Jurkat, Clone E6-1 (cell line): Measurements from ENCODE around the gene ENDOD1.
"Not testable (repeated sequence)": the region's sequence is repeated elsewhere in the genome, so short reads cannot be mapped to it uniquely, and the experiment has no call there.

Experiments
- DNase-seq: peaks from one replicate; pipeline ENCODE4 v3.0.0-alpha.2; 2011; ENCODE audit warnings: low read depth, low spot score
- H3K4me3 ChIP-seq: 2 replicates; pipeline ENCODE4 v1.5.1; 2011; ENCODE audit warnings: mild to moderate bottlenecking, low read length, control low read depth, moderate library complexity

Gene ENDOD1

DNA sequence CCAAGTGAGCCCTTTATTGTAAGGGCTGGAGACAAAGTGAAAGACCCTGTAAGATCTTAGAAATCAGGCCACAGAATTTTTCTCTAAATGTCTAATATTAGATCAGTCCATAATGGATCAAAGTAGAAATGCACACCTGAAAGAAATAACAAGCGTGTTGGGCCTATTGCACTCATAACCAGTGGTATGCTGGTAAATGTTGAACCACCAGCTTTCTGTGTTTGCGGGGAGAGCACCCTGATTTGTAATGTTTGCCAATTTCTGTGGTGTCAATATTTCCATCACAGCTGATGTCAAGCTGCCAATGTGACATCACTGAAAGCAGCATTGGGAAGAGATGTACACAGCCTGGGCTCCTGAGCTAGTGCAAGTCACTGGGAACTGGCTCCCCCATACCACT, 46.2 kb downstream of the ENDOD1 start:
- H3K4me3 ChIP-seq = no peak overlapping the region
- no peak for DNase-seq

- H3K4me3 ChIP-seq, DNase-seq: not testable (repeated sequence)
Measured at GRCh38 chr11:95136747-95137146, 47.1 kb downstream of the ENDOD1 start.

DNA sequence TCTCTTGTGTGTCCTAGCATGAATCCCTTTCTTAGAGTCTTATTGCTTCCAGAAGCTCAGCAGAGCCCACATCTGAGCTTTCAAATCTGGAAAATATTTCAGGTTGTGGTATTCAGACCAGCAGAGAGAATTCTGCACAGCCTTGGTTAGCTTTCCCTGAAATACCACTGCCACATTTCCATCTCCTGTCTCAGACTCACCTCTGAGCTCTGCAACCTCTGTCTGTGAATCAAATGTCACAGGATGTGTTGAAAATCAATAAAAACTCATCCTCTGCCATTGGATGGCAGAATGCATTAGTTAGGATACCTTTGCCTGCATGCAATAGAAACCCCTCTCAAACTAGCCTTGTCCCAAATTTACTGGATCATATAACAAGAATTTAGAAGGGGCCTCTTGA, 47.7 kb downstream of the ENDOD1 start:
- no peak overlapping the region for H3K4me3 ChIP-seq
- no peak for DNase-seq

- DNase-seq = no peak
- H3K4me3 ChIP-seq = no peak overlapping the region
Measured at GRCh38 chr11:95138448-95138847, 48.8 kb downstream of the ENDOD1 start.

GRCh38 chr11:95140397-95141033, 50.9 kb downstream of the ENDOD1 start:
- DNase-seq = no peak
- no peak overlapping the region for H3K4me3 ChIP-seq

DNA sequence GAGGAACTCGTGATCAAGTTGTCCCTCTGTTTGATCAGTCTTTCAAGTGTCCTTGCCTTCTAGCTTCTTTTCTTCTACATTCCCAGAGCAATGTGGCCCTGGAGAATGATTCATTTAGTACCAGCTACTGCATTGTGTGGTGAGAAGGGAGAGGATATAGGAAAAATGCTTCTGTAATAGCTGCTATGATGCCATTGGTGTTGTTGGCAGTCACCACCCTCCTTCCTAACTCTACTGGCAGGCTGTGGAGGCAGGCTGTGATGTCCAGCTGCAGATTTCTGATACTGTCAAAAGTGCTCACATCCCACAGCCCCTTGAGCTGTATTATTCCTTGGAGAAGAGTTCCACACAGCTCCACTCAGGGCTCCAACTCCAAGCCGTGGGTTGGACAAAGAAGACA, 52.8 kb downstream of the ENDOD1 start:
- H3K4me3 ChIP-seq = no peak overlapping the region
- DNase-seq = no peak

GRCh38 chr11:95143106-95143681, 53.5 kb downstream of the ENDOD1 start:
- H3K4me3 ChIP-seq = no peak overlapping the region
- DNase-seq = no peak

DNA sequence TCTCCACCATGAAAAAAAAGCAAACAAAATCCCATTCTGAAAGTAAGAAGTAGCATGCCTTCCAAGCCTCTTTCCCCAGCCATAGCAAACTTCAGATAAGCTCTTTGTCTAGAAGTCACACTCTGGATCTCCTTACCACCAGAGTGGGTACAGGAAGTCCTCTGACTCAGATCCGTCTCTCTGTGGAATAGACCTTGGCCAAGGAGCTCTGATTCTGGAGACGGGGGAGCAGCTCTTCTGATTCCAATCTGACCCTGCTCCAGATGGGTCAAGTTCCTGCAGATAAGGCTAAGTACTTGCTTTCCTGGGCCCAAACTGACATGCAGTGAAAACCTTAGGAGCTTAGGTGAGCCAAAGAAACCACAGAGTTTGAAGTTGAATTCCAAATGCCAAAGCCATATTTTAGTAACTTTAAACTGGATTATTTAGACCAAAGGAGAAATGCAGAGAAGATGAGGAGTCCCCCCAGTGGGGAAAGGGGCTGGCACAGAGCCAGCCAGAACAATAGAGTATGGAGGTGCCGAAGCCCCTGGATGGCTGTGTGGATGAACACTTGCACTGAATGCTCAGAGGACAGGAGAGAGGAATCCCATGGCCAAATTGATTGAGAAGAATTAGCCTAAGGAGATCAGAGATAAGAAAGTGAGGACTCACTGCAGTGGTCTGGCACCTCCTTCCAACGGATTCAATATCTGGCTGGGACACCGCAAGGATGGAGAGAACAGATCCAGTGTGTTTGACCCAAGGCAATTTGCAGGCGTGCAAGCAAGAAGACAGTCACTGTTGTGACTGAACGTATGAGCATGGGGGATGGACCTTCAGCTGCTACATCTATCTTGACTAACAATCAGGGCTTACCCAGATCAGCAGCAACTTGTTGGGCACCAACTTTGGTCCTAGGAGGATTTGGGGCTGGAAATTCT, 54.9 kb downstream of the ENDOD1 start:
- no peak for DNase-seq

GRCh38 chr11:95145430-95146060, 55.9 kb downstream of the ENDOD1 start:
- DNase-seq = no peak
- no peak overlapping the region for H3K4me3 ChIP-seq

More for the DNA sequence above, 54.9 kb downstream of the ENDOD1 start:
- no peak overlapping the region for H3K4me3 ChIP-seq

DNA sequence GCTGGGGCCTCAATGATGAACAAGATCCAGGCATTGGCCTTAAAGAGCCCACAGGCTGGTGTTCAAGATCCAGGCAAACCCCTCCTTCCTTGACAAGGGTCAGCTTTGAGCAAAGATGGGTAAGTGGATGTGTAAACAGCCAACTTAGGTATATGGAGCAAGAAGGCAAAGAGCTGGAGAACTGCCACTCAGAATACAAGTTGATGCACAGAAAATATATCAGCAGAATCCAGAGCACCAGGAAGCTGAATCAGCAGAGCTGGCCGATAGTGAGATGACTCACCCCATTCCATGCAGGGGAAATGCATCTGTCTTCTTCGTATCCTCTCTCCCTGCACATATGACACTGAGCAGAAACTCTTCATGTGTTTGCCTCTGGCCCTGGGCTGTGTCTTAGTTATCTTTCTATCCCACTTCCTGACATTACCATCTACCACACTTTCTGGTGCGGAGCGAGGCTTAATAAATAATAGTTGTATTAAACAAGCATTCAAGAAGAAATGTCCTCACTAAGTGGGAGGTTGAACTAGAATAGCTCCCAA, 57.8 kb downstream of the ENDOD1 start:
- DNase-seq = no peak
- H3K4me3 ChIP-seq = no peak overlapping the region

GRCh38 chr11:95148406-95148805, 58.8 kb downstream of the ENDOD1 start:
- no peak overlapping the region for H3K4me3 ChIP-seq
- no peak for DNase-seq

GRCh38 chr11:95148938-95149337, 59.3 kb downstream of the ENDOD1 start:
- no peak for DNase-seq

DNA sequence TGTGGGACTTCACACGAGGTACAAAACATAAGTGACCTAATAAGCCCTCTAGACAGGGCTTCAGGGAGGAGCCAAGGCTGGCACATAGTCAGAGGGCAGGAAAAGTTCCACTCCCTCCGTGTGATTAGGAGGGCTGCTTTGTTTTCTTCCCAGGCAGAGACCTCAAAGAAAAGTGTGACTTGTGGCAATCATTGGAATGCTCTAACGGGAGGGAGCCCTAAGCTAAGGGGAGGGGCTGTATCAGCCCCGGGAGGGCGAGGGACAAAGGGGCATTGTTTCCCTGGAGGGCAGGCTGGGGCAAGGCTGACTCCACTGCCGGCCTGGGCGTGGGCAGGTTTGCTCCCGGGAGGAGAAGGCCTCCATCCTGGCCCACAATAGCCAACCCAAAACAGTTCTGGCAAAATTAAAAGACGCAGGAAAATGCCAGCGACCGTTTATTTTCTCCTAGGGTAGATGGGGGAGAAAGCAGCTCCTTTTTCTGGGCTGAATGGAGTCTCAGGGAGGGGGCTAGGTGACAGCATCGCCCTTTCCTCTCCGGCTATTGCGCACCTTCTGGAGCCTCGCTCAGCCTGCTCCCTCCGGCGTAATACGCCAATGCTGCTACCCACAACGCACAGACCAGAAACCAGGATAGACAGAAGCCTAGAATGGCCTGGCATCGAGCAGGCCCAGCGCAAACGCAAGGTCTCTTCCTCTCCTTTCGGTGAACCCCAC, 60.2 kb downstream of the ENDOD1 start:
- no peak for DNase-seq
- H3K4me3 ChIP-seq = no peak overlapping the region

More at GRCh38 chr11:95148938-95149337, 59.3 kb downstream of the ENDOD1 start:
- H3K4me3 ChIP-seq = no peak overlapping the region

- peak; percentile 81 for DNase-seq
- no peak overlapping the region for H3K4me3 ChIP-seq
Measured at GRCh38 chr11:95150956-95151684, 61.5 kb downstream of the ENDOD1 start.

DNA sequence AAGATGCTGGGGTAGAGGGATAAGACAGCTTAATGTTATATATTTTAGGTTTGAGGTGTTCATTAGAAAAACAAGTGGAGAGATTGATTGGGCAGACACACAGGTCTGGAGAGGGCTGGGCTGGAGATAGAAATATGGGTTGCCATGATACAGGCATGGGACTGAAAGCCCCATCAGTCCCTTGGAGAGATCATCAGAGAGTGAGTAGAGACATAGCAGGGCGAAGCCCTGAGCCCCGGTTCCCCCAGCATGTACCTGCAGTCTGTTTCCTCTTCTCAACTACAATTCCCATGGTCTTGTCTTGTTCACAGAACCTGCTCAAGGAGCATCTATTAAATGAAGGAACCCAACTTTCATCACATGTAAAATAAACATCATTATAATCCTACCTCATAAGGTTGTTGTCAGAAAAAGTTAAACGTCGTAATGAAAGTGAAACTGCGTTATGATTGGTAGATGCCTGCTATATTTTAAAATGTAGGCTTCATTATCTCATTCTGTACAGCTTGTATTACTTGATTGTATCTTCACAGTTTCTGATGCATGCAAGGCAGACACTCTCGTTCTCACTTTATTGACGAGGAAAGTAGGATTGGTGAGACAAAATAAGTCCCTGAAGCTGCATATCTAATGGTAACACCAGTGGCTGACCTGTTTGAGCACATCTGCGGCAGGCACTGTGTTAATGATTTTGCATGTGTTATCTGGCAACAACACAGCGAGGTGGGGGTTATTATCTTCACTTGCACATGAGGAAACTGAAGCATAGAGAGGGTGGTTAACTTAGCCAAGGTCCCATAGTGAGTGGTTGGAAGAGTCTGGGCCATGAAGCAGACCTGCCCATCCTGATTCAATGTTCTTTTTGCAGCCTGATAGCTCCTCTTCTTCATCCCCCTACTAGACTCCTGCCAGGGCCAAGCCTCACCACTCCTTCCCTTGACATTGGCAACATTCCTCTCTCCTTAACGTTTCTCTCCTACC, 63.5 kb downstream of the ENDOD1 start:
- no peak overlapping the region for H3K4me3 ChIP-seq
- no peak for DNase-seq

DNA sequence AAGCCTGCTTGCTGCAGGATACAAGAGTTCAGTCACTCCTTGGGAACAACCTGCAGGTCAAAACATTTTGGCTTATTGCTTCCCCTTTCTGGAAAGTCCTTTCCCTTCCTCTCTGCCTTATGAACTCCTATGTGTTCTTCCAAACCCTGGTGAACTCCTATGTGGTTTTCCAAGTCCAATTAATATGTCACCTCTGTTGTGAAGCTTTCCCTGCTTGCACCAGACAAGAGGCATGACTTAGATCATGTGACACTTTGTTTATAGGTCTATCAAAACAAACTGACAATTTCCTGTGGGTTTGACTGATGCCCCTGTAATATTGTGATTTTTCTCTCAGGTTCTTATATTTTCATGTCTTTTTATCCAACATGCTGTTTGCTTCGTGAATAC, 64.2 kb downstream of the ENDOD1 start:
- DNase-seq = no peak
- H3K4me3 ChIP-seq = no peak overlapping the region

GRCh38 chr11:95154514-95154913, 64.9 kb downstream of the ENDOD1 start:
- DNase-seq = peak; percentile 55

More at GRCh38 chr11:95154514-95154913, 64.9 kb downstream of the ENDOD1 start:
- no peak overlapping the region for H3K4me3 ChIP-seq
